Trophoblast cell (in vitro differentiated cells and primary cell): ENCODE data around the gene PTPRM.
A peak's percentile ranks its signal among the peaks of the same experiment; 100 is the strongest.

Source experiments
- DNase-seq, 2 donors: peaks; one replicate each; pipeline ENCODE4 v3.0.0-alpha.2; 2016
- H2AFZ ChIP-seq: 2 replicates; pipeline ENCODE4 v1.6.1; 2013; ENCODE audit warnings: low read length, moderate library complexity, mild to moderate bottlenecking; ENCODE audit not compliant: insufficient read depth, poor library complexity
- H2AK5ac ChIP-seq: 2 replicates; pipeline ENCODE4 v1.6.1; 2013; ENCODE audit warnings: mild to moderate bottlenecking, low read length
- H2BK120ac ChIP-seq: 2 replicates; pipeline ENCODE4 v1.6.1; 2013; ENCODE audit warnings: low read length, mild to moderate bottlenecking, moderate library complexity; ENCODE audit not compliant: insufficient read depth, poor library complexity
- H2BK12ac ChIP-seq: 2 replicates; pipeline ENCODE4 v1.6.1; 2013; ENCODE audit warnings: mild to moderate bottlenecking, low read length, moderate library complexity
- H2BK5ac ChIP-seq: 2 replicates; pipeline ENCODE4 v1.6.1; 2013; ENCODE audit warnings: low read length, low read depth, moderate library complexity, mild to moderate bottlenecking; ENCODE audit not compliant: poor library complexity
- H3K14ac ChIP-seq: 2 replicates; pipeline ENCODE4 v1.6.1; 2013; ENCODE audit warnings: mild to moderate bottlenecking, low read length
- H3K18ac ChIP-seq: 2 replicates; pipeline ENCODE4 v1.6.1; 2013; ENCODE audit warnings: mild to moderate bottlenecking, low read length
- H3K23ac ChIP-seq: 2 replicates; pipeline ENCODE4 v1.6.1; 2013; ENCODE audit warnings: low read length
- H3K27ac ChIP-seq: 2 replicates; pipeline ENCODE4 v1.5.1; 2013; ENCODE audit warnings: low read depth, mild to moderate bottlenecking, inconsistent platforms, low read length, moderate library complexity
- H3K27me3 ChIP-seq: 2 replicates; pipeline ENCODE4 v1.6.1; 2013; ENCODE audit warnings: inconsistent platforms, mild to moderate bottlenecking, low read length, moderate library complexity; ENCODE audit not compliant: insufficient read depth
- H3K36me3 ChIP-seq, 2 experiments: 1 replicate in 1 of 2; 2 replicates in 1 of 2; pipeline ENCODE4 v1.6.1; 2013; ENCODE audit warnings: low read length in 2 of 2, mild to moderate bottlenecking in 2 of 2, moderate library complexity in 1 of 2; ENCODE audit not compliant: insufficient read depth in 2 of 2, control insufficient read depth in 1 of 2
- H3K4ac ChIP-seq: 2 replicates; pipeline ENCODE4 v1.6.1; 2013; ENCODE audit warnings: low read depth, mild to moderate bottlenecking, low read length, moderate library complexity
- H3K4me1 ChIP-seq, 2 experiments: 1 replicate in 1 of 2; 2 replicates in 1 of 2; pipeline ENCODE4 v1.6.1; 2013; ENCODE audit warnings: low read length in 2 of 2, mild to moderate bottlenecking in 2 of 2, moderate library complexity in 1 of 2; ENCODE audit not compliant: insufficient read depth in 2 of 2, control insufficient read depth in 1 of 2
- H3K4me2 ChIP-seq: 2 replicates; pipeline ENCODE4 v1.6.1; 2013; ENCODE audit warnings: inconsistent platforms, mild to moderate bottlenecking, low read length, moderate library complexity
- H3K4me3 ChIP-seq: 2 replicates; pipeline ENCODE4 v1.5.1; 2013; ENCODE audit warnings: mild to moderate bottlenecking, low read depth, low read length, inconsistent platforms
- H3K79me1 ChIP-seq: one replicate; pipeline ENCODE4 v1.6.1; 2013; ENCODE audit warnings: low read length
- H3K79me2 ChIP-seq: 2 replicates; pipeline ENCODE4 v1.6.1; 2013; ENCODE audit warnings: low read length, mild to moderate bottlenecking; ENCODE audit not compliant: control insufficient read depth, insufficient read depth, poor library complexity
- H3K9ac ChIP-seq: 2 replicates; pipeline ENCODE4 v1.6.1; 2013; ENCODE audit warnings: mild to moderate bottlenecking, low read length
- H3K9me3 ChIP-seq: 2 replicates; pipeline ENCODE4 v1.6.1; 2013; ENCODE audit warnings: low read depth, mild to moderate bottlenecking, control low read depth, inconsistent platforms, low read length; ENCODE audit not compliant: insufficient read depth
- H4K12ac ChIP-seq: 2 replicates; pipeline ENCODE4 v1.6.1; 2013; ENCODE audit warnings: low read depth, mild to moderate bottlenecking, low read length, moderate library complexity
- H4K8ac ChIP-seq: 2 replicates; pipeline ENCODE4 v1.6.1; 2013; ENCODE audit warnings: low read depth, mild to moderate bottlenecking, low read length, moderate library complexity
- H4K91ac ChIP-seq: one replicate; pipeline ENCODE4 v1.6.1; 2013; ENCODE audit warnings: low read depth, mild to moderate bottlenecking, low read length, moderate library complexity
- WGBS: extraction: QIAGEN DNeasy Blood & Tissue Kit; methylation state at CpG from one replicate; pipeline ENCODE4 v1.1.7; 2013; ENCODE audit warnings: missing lambda C conversion rate; ENCODE audit not compliant: insufficient read length, insufficient coverage; ENCODE audit errors: extremely low coverage; 5-methylcytosine and 5-hydroxymethylcytosine counted together

Gene PTPRM

DNA sequence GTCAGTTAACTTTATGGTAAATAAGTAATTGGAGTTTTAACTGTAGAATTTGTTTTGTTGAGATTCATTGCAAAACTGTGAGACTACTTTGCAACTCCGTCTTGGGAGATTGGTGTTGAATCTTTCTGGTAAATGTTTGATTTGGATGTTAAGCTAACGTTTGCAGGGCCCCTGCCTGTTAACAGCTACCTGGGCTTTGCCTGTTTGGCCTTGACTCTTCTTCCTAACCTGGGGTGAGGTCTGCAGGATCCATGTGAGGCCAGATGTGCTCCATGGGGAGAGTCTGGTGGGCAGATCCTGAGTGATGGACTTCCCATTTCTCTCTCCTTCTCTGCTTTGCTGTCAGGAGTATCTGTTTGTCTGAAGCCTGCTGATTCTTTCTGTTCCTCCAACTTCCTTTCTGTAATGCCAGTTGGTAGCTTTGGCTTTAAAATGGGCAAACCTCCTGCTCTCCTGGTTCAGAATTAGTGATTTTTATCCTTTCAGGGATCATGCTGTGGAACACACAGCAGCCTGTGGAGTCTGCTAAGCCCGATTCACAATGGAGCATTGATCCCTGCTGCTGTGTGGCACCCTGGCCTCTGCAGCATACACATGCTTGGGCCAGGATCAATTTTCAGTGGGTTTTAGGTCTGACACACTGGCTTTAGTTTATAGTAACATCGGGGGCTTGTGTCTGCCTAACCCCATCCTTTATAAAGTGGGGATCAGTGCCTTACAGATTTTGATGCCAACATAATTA, 36.3 kb downstream of the PTPRM start:
- H2BK5ac ChIP-seq: no peak overlapping the region
- no peak overlapping the region for H3K23ac ChIP-seq
- H2BK120ac ChIP-seq: no peak overlapping the region
- no peaks in the 10 kb centered on the region for H3K9me3 ChIP-seq
- H2AK5ac ChIP-seq: no peak overlapping the region
- no peak overlapping the region for H3K18ac ChIP-seq
- H4K12ac ChIP-seq: no peak overlapping the region
- no peak overlapping the region for H3K4me2 ChIP-seq
- no CpG with 5 or more reads among the region's 4 CpGs for WGBS
- H3K36me3 ChIP-seq: no peaks in the 10 kb centered on the region
- no peak overlapping the region for H3K4ac ChIP-seq
- H3K9ac ChIP-seq: no peak overlapping the region
- H4K8ac ChIP-seq: no peak overlapping the region
- no peaks in the 10 kb centered on the region for H3K79me1 ChIP-seq
- no peak overlapping the region for H2AFZ ChIP-seq
- no peak overlapping the region for H3K14ac ChIP-seq
- peak overlapping the region; percentile 16 for H4K91ac ChIP-seq
- no peak overlapping the region for H3K27ac ChIP-seq
- H3K4me1 ChIP-seq: peaks cover 9 to 22% of the 10 kb centered on the region in 2 experiments
- no peak overlapping the region for H2BK12ac ChIP-seq
- H3K4me3 ChIP-seq: no peak overlapping the region
- DNase-seq: no peak
- H3K27me3 ChIP-seq: no peaks in the 10 kb centered on the region
- peaks cover 3% of the 10 kb centered on the region for H3K79me2 ChIP-seq

DNA sequence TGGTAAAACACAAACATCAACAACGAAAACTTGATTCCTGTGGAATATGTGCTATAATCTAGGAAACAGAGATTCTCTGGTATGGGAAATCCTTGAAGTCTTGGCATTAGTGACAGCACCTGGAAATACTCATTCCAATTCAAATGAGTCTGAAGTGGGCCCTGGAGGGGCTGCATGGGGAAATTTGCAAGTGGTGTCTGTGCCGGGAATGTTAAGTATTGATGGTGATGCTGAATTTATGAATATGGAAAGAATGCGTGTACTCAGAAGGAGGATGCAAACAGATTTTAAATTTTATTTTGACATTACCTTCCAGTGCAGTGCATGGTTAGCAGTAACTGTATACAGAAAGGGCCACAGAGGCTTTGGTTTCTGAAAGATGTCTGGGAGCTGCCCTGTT, 37.2 kb downstream of the PTPRM start:
- H2BK12ac ChIP-seq: no peak overlapping the region
- H2BK5ac ChIP-seq: no peak overlapping the region
- peaks cover 9 to 24% of the 10 kb centered on the region in 2 experiments for H3K4me1 ChIP-seq
- H2AK5ac ChIP-seq: no peak overlapping the region
- no peak overlapping the region for H3K4ac ChIP-seq
- no peaks in the 10 kb centered on the region for H3K79me1 ChIP-seq
- no peaks in the 10 kb centered on the region for H3K36me3 ChIP-seq
- no peak overlapping the region for H3K27ac ChIP-seq
- no peak overlapping the region for H2AFZ ChIP-seq
- H2BK120ac ChIP-seq: no peak overlapping the region
- no peak overlapping the region for H4K12ac ChIP-seq
- no CpG with 5 or more reads among the region's 3 CpGs for WGBS
- no peaks in the 10 kb centered on the region for H3K27me3 ChIP-seq
- H3K9ac ChIP-seq: no peak overlapping the region
- no peak overlapping the region for H3K14ac ChIP-seq
- peaks cover 3% of the 10 kb centered on the region for H3K79me2 ChIP-seq
- no peak overlapping the region for H4K8ac ChIP-seq
- no peaks in the 10 kb centered on the region for H3K9me3 ChIP-seq
- H3K18ac ChIP-seq: no peak overlapping the region
- H3K4me3 ChIP-seq: no peak overlapping the region
- no peak for DNase-seq
- no peak overlapping the region for H3K4me2 ChIP-seq
- no peak overlapping the region for H3K23ac ChIP-seq
- H4K91ac ChIP-seq: no peak overlapping the region

DNA sequence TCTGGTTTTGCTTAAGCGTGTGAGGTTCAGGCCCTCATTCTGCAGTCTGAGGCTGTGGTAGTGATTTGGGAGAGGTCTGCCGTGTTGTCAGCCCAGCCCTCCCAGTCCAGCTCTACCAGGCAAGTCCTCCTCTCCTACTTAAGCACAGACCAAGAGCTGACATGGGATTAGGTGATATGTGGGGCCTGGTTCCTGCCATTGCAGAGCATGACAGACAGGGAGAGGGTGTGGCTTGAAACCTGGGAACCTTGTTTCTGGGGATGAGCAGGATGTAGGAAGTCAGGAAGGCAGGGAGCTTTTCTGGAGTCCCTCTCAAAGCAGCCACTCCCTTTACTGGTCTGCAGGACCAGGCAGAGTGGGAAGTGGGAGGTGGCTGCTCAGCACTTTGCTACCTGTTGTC, 38.6 kb downstream of the PTPRM start:
- H2BK120ac ChIP-seq: no peak overlapping the region
- H3K18ac ChIP-seq: no peak overlapping the region
- H3K23ac ChIP-seq: no peak overlapping the region
- H4K91ac ChIP-seq: no peak overlapping the region
- no peak overlapping the region for H2BK5ac ChIP-seq
- H3K4me3 ChIP-seq: no peak overlapping the region
- no peak overlapping the region for H3K9ac ChIP-seq
- no peak overlapping the region for H4K12ac ChIP-seq
- no peak overlapping the region for H2BK12ac ChIP-seq
- no peaks in the 10 kb centered on the region for H3K36me3 ChIP-seq
- H3K9me3 ChIP-seq: no peaks in the 10 kb centered on the region
- no peak overlapping the region for H2AFZ ChIP-seq
- no peaks in the 10 kb centered on the region for H3K79me1 ChIP-seq
- H3K27ac ChIP-seq: no peak overlapping the region
- no peak overlapping the region for H3K4me2 ChIP-seq
- no CpG with 5 or more reads among the region's 2 CpGs for WGBS
- no peak overlapping the region for H4K8ac ChIP-seq
- no peak overlapping the region for H3K4ac ChIP-seq
- H3K79me2 ChIP-seq: peaks cover 5% of the 10 kb centered on the region
- H2AK5ac ChIP-seq: no peak overlapping the region
- DNase-seq: no peak
- H3K14ac ChIP-seq: no peak overlapping the region
- peaks cover 9 to 24% of the 10 kb centered on the region in 2 experiments for H3K4me1 ChIP-seq
- no peaks in the 10 kb centered on the region for H3K27me3 ChIP-seq

DNA sequence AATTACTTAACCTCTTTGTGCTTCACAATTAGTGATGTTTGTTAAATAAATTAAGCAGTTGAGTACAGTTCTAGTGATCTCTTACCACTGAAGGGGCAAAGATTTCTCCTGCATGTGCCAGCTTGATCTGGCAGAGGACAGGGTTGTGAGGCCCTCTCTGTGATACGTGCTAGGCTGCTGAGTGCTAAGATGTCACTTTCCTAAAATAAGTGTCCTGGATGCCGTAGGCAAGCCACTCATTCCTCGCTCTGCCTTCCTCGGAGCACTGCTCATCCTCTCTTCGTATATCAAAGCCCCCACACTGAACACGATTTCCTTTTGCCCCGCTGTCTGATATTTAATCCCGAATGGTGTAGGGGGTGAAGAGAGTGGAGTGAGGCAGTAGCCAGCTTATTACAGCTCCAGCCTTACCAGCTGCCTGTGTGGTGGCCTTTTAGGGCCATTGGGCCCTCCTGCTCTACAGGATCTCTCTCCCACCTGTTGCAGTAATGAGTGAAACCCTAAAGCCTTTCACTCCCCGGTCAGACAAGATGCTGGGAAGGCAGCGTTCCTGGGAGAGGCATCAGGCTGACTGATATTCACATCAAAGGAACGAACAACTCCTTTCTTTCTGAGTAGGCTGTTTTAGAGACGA, 40.5 kb downstream of the PTPRM start:
- H3K4ac ChIP-seq: peak overlapping the region; percentile 71
- no peaks in the 10 kb centered on the region for H3K36me3 ChIP-seq
- peaks cover 3% of the 10 kb centered on the region for H3K79me2 ChIP-seq

More for the DNA sequence above, 40.5 kb downstream of the PTPRM start:
- no peak overlapping the region for H2AFZ ChIP-seq
- no peaks in the 10 kb centered on the region for H3K9me3 ChIP-seq
- H3K4me3 ChIP-seq: no peak overlapping the region
- no peak overlapping the region for H2BK120ac ChIP-seq
- H3K79me1 ChIP-seq: no peaks in the 10 kb centered on the region
- H3K27me3 ChIP-seq: no peaks in the 10 kb centered on the region
- no peak overlapping the region for H4K91ac ChIP-seq
- no peak overlapping the region for H2AK5ac ChIP-seq
- peaks cover 9 to 20% of the 10 kb centered on the region in 2 experiments for H3K4me1 ChIP-seq
- H2BK12ac ChIP-seq: peak overlapping the region; percentile 13
- no CpG with 5 or more reads among the region's 12 CpGs for WGBS
- no peak overlapping the region for H3K27ac ChIP-seq
- H3K18ac ChIP-seq: no peak overlapping the region
- H3K14ac ChIP-seq: no peak overlapping the region
- no peak overlapping the region for H2BK5ac ChIP-seq
- H3K9ac ChIP-seq: no peak overlapping the region
- peak overlapping the region; percentile 2 for H4K8ac ChIP-seq
- no peak for DNase-seq
- H3K4me2 ChIP-seq: no peak overlapping the region
- H4K12ac ChIP-seq: no peak overlapping the region
- H3K23ac ChIP-seq: no peak overlapping the region
